Measurements from ENCODE around the gene DDX10. TPM values are rescaled to one million over a fixed set of nuclear protein-coding genes. Genes with fewer than 3 reads are reported as not detected.

The DDX10 gene
- total and polyA plus RNA-seq, 2 of the 8 experiments (the other 6 are each of a cell fraction or from before 2014, with no cell fraction given): 49.2 to 52.2 TPM

GRCh38 chr11:108983636-108984420 lies 319.0 kb downstream of the DDX10 start:
- TF ChIP-seq HDAC2 (IDR thresholded peaks at IDR 0.05; ENCODE audit: borderline replicate concordance in 1 of 2, low read depth in 2 of 2, low read length in 2 of 2): no peak
- no peak for TF ChIP-seq ASH2L (IDR thresholded peaks at IDR 0.05; ENCODE audit: low read length)
- no peak for TF ChIP-seq RAD21 (IDR thresholded peaks at IDR 0.05 in 1 of 2, conservative IDR thresholded peaks at IDR 0.05 in 1 of 2; ENCODE audit: low read depth in 2 of 2, low read length in 2 of 2)
- TF ChIP-seq JUND (IDR thresholded peaks at IDR 0.05; ENCODE audit: low read length): no peak
- TF ChIP-seq NRF1 (IDR thresholded peaks at IDR 0.05; ENCODE audit: low read depth, low read length): no peak
- TF ChIP-seq RFX5 (IDR thresholded peaks at IDR 0.05; ENCODE audit: borderline replicate concordance, low read depth, low read length): no peak
- Histone ChIP-seq H2BK5ac (ENCODE audit: low read depth, low read length) (no peak overlapping the region), H2BK120ac (replicated peaks; ENCODE audit: low read depth, low read length) (no peak overlapping the region), H3K27ac (ENCODE audit: low read depth, low read length) (no peak overlapping the region), H2AFZ (ENCODE audit: low read length) (no peak overlapping the region), H3K27me3 (replicated peaks in 1 of 4; ENCODE audit: control insufficient read depth in 3 of 4, extremely low read depth in 1 of 4, insufficient read depth in 3 of 4, low read length in 3 of 4) (no peaks in the 10 kb centered on the region), H3K23ac (ENCODE audit: insufficient read length) (no peak overlapping the region), H3K9me3 (ENCODE audit: insufficient read depth in 2 of 2, low read depth in 1 of 2, low read length in 1 of 2) (no peaks in the 10 kb centered on the region), H3K4me1 (replicated peaks in 1 of 4; ENCODE audit: control insufficient read depth in 3 of 4, insufficient read depth in 4 of 4, low read length in 3 of 4) (peaks cover 0 to 3% (median 3%) of the 10 kb centered on the region in 4 experiments; a peak in 2 of 7 replicates), H2AK5ac (ENCODE audit: low read depth, low read length) (no peak overlapping the region), H3K56ac (replicated peaks; ENCODE audit: insufficient read length, low read depth, low read length) (no peak overlapping the region), H4K91ac (replicated peaks; ENCODE audit: insufficient read length, low read length) (no peak overlapping the region), H3K18ac (ENCODE audit: extremely low read depth, low read length) (no peak overlapping the region), H3K23me2 (ENCODE audit: low read depth, low read length) (no peaks in the 10 kb centered on the region), H2BK12ac (ENCODE audit: low read depth, low read length) (no peak overlapping the region), H2BK15ac (ENCODE audit: low read length) (no peak overlapping the region), H3K36me3 (ENCODE audit: control insufficient read depth in 2 of 4, insufficient read depth in 4 of 4, low read length in 3 of 4) (no peaks in the 10 kb centered on the region), H3K9ac (replicated peaks in 1 of 4; ENCODE audit: extremely low read depth in 1 of 4, low read depth in 3 of 4, low read length in 3 of 4) (no peak overlapping the region), H3K79me1 (ENCODE audit: low read depth, low read length) (no peaks in the 10 kb centered on the region), H3K4me3 (ENCODE audit: extremely low read depth in 1 of 4, insufficient read depth in 2 of 4, low read depth in 3 of 4, low read length in 4 of 4) (no peak overlapping the region), H4K5ac (ENCODE audit: insufficient read length, low read depth, low read length) (no peak overlapping the region), H4K8ac (ENCODE audit: extremely low read depth, insufficient read depth, low read length) (no peak overlapping the region), H3K4ac (replicated peaks; ENCODE audit: insufficient read length, low read depth, low read length) (no peak overlapping the region), H4K20me1 (replicated peaks in 1 of 2; ENCODE audit: control insufficient read depth in 1 of 2, insufficient read depth in 2 of 2, low read length in 2 of 2) (no peaks in the 10 kb centered on the region), H2BK20ac (ENCODE audit: low read length) (no peak overlapping the region), H3K4me2 (ENCODE audit: insufficient read depth in 1 of 2, low read depth in 2 of 2, low read length in 2 of 2) (no peak overlapping the region), H3K14ac (ENCODE audit: insufficient read length) (no peak overlapping the region), H3K79me2 (ENCODE audit: control insufficient read depth in 1 of 2, insufficient read depth in 2 of 2, low read length in 2 of 2) (no peaks in the 10 kb centered on the region)
- ChIA-PET CTCF (ENCODE audit: partially characterized antibody) (interaction anchor here (0.6 to 1.3 kb wide), 3 partner anchors 57 to 392 kb away, joined by 3 to 4 read pairs (median 3); no protein-coding TSS in a partner anchor), POLR2A (ENCODE audit: partially characterized antibody) (interaction anchor here (0.7 kb wide), 1 partner anchor 10 kb away, joined by 3 read pairs; no protein-coding TSS in a partner anchor)
- WGBS, 2 experiments (ENCODE audit: extremely low coverage in 1 of 2, insufficient coverage in 1 of 2, insufficient read length in 1 of 2, insufficient replicate concordance in 2 of 2, low coverage in 1 of 2, low lambda C conversion rate in 2 of 2, missing lambda C conversion rate in 1 of 2): 90% methylated on average over 6 of the region's 6 CpGs; no CpG with 5 or more reads in 1 of the 2 experiments
- FAIRE-seq (no peak), DNase-seq (ENCODE audit: low read depth in 1 of 2, low spot score in 2 of 2) (no peak)

All from H1 (cell line).